ENCODE measurements around the gene KIRREL3.

- TF ChIP-seq, protein P1, sequence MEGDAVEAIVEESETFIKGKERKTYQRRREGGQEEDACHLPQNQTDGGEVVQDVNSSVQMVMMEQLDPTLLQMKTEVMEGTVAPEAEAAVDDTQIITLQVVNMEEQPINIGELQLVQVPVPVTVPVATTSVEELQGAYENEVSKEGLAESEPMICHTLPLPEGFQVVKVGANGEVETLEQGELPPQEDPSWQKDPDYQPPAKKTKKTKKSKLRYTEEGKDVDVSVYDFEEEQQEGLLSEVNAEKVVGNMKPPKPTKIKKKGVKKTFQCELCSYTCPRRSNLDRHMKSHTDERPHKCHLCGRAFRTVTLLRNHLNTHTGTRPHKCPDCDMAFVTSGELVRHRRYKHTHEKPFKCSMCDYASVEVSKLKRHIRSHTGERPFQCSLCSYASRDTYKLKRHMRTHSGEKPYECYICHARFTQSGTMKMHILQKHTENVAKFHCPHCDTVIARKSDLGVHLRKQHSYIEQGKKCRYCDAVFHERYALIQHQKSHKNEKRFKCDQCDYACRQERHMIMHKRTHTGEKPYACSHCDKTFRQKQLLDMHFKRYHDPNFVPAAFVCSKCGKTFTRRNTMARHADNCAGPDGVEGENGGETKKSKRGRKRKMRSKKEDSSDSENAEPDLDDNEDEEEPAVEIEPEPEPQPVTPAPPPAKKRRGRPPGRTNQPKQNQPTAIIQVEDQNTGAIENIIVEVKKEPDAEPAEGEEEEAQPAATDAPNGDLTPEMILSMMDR (IDR thresholded peaks at IDR 0.05; ENCODE audit: low read depth, low read length): no peak
- no peak for TF ChIP-seq EZH2phosphoT487 (IDR thresholded peaks at IDR 0.05; ENCODE audit: low read depth)
Measured at GRCh38 chr11:126817523-126818450, 182.8 kb downstream of the KIRREL3 start.
